H1 (cell line): ENCODE results near the gene VHLL. TPM values are rescaled to one million over a fixed set of nuclear protein-coding genes. Genes with fewer than 3 reads are reported as not detected.

Experiments used
- CTBP2 ChIP-seq: IDR thresholded peaks from 2 replicates; pipeline ENCODE4 v1.7.0; 2011; ENCODE audit warnings: borderline replicate concordance, mild to moderate bottlenecking, moderate library complexity, mixed read lengths, low read length; ENCODE audit not compliant: insufficient read depth, insufficient read length
- RNF2 ChIP-seq: fragments of 200-900, 300-1000 bp; sonication (generic); IDR thresholded peaks from 2 replicates; pipeline ENCODE4 v1.7.1; 2016; ENCODE audit warnings: borderline replicate concordance, low read depth, mild to moderate bottlenecking, antibody characterized with exemption, low read length; ENCODE audit not compliant: poor library complexity, severe bottlenecking; ENCODE audit errors: missing control alignments
- TBP ChIP-seq: IDR thresholded peaks from 2 replicates; pipeline ENCODE4 v1.6.1; 2011; ENCODE audit warnings: low read depth, low read length, improper control_type of control experiment
- polyA plus RNA-seq, 7 experiments: library from polyadenylated mRNA; depleted of rRNA in 3 of 7; stranded (reverse) in 5 of 7; unstranded in 2 of 7; fragments of >200 nt in 5 of 7; fragments of 200-250 nt in 2 of 7; gene quantifications; 1 replicate in 5 of 7; 2 replicates in 1 of 7; 4 replicates in 1 of 7; pipeline versions ENCODE4 v1.2.1 to v1.2.3, GENCODE V29; 2011 to 2013; ENCODE audit warnings: missing spikeins in 2 of 7, mixed read lengths in 2 of 7
- total RNA-seq: library from RNA; stranded (reverse); fragmentation: NEBNext Ultra II Directional; extraction: Animal tissue kit (Norgen Biotek cat#: 25700); gene quantifications from 2 replicates; pipeline ENCODE4 v1.2.1, GENCODE V29; 2021

VHLL gene
- total and polyA plus RNA-seq, 2 of the 8 experiments (the other 6 are each of a cell fraction or from before 2014, with no cell fraction given) = not detected

DNA sequence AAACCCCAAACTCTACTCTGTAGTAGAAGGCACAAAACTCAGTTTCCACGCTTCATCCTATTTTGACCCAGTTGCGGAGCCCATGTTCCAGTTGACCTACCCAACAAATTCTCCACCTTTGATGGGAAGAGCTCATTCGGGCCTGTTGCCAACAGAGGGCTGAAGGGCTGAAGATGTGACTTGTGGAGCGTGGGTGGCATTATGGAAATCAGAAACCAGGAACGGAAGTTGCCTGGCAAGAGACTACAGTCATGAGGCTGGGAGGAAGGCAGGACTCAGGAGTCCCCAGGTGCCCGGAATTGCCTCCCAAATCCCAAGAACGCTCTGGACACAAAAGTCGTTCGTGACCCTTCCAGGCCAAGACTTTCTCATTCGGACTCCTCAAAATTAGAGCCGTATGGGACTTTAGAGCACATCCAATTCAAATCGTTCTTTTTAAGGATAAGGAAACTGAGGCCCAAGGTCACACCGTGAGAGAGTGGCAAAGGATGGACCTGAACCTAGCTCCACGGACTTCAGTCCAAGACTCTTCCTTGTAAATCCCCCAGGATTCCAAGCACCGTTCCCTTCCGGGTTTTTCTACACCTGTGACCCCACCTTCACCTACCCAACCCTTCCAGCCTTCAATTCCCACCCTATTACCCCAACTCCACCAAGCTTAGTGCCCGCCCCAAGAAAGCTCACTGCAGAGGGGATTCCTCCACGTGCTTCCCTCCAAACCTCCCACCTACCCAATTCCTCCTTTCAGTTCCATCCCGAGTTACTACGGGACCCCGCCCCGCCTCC is 17.2 kb downstream of the VHLL start (continued):
- no peak for TF ChIP-seq RNF2
- TF ChIP-seq TBP = no peak
- no peak for TF ChIP-seq CTBP2
- TF ChIP-seq, all 59 proteins: peak for 7
